A673 (cell line): ENCODE data around the gene DDX3X.

Experiments used
- CTCF ChIP-seq: fragments of 300-800, 200-600 bp; sonication (generic); conservative IDR thresholded peaks from 2 replicates; pipeline ENCODE4 v1.5.1; 2017; ENCODE audit warnings: low read depth, mild to moderate bottlenecking, antibody characterized with exemption, low read length, moderate library complexity, mixed read lengths
- EZH2 ChIP-seq: fragments of 200-600 bp; sonication (generic); IDR thresholded peaks from 2 replicates; pipeline ENCODE4 v1.6.1; 2017; ENCODE audit warnings: borderline replicate concordance, low read depth, mild to moderate bottlenecking, mixed read lengths, antibody characterized with exemption, low read length; ENCODE audit not compliant: poor library complexity, severe bottlenecking

- no peak for TF ChIP-seq EZH2
- TF ChIP-seq CTCF, result no peak
Observed at GRCh38 chrX:41381685-41382084, 47.7 kb downstream of the DDX3X start.
